ENCODE data around the gene S100A12.
"Not testable (repeated sequence)": the region's sequence is repeated elsewhere in the genome, so short reads cannot be mapped to it uniquely, and the experiment has no call there.

The S100A12 gene

GRCh38 chr1:153352523-153352922 lies 22.9 kb downstream of the S100A12 start:
- DNase-seq (ENCODE audit: low read depth): peak; percentile 58

GRCh38 chr1:153350321-153350957 lies 25.0 kb downstream of the S100A12 start:
- DNase-seq (ENCODE audit: low read depth): no peak

GRCh38 chr1:153349363-153350320 lies 25.8 kb downstream of the S100A12 start:
- no peak for DNase-seq (ENCODE audit: low read depth)

- DNase-seq (ENCODE audit: low read depth): no peak
Observed at GRCh38 chr1:153348511-153349362, 26.7 kb downstream of the S100A12 start, which contains the start of gene PGLYRP4. Gene PGLYRP4, minus strand, starts transcription at chr1:153348841. Its CDS starts 909 bp downstream, at chr1:153347932.

GRCh38 chr1:153347856-153348255 lies 27.6 kb downstream of the S100A12 start:
- DNase-seq (ENCODE audit: low read depth): no peak

- DNase-seq (ENCODE audit: low read depth): not testable (repeated sequence)
Observed at GRCh38 chr1:153347049-153347448, 28.4 kb downstream of the S100A12 start.

GRCh38 chr1:153346077-153346723 lies 29.2 kb downstream of the S100A12 start:
- no peak for DNase-seq (ENCODE audit: low read depth)

- DNase-seq (ENCODE audit: low read depth): no peak
Observed at GRCh38 chr1:153345187-153346076, 30.0 kb downstream of the S100A12 start.

GRCh38 chr1:153344718-153345025 lies 30.7 kb downstream of the S100A12 start:
- no peak for DNase-seq (ENCODE audit: low read depth)

GRCh38 chr1:153343811-153344717 lies 31.4 kb downstream of the S100A12 start:
- no peak for DNase-seq (ENCODE audit: low read depth)

- no peak for DNase-seq (ENCODE audit: low read depth)
Observed at GRCh38 chr1:153343040-153343681, 32.3 kb downstream of the S100A12 start.

GRCh38 chr1:153342178-153342577 lies 33.2 kb downstream of the S100A12 start:
- DNase-seq (ENCODE audit: low read depth): no peak

- DNase-seq (ENCODE audit: low read depth): no peak
Observed at GRCh38 chr1:153341431-153341934, 33.9 kb downstream of the S100A12 start.

- no peak for DNase-seq (ENCODE audit: low read depth)
Observed at GRCh38 chr1:153340356-153340755, 35.1 kb downstream of the S100A12 start.

- DNase-seq (ENCODE audit: low read depth): no peak
Observed at GRCh38 chr1:153339802-153340201, 35.6 kb downstream of the S100A12 start.

- DNase-seq (ENCODE audit: low read depth): no peak
Observed at GRCh38 chr1:153337980-153338853, 37.2 kb downstream of the S100A12 start.

GRCh38 chr1:153336650-153337049 lies 38.8 kb downstream of the S100A12 start:
- no peak for DNase-seq (ENCODE audit: low read depth)

- no peak for DNase-seq (ENCODE audit: low read depth)
Observed at GRCh38 chr1:153333902-153334301, 41.5 kb downstream of the S100A12 start.

All from amniotic epithelial cell (primary cell).